Measurements from ENCODE around the gene LPGAT1. TPM values are rescaled to one million over a fixed set of nuclear protein-coding genes. Genes with fewer than 3 reads are reported as not detected.

The LPGAT1 gene
- total and polyA plus RNA-seq, 8 donors = 8.2 to 49.7 (median 24.7) TPM

GRCh38 chr1:211738691-211739301 lies 91.8 kb downstream of the LPGAT1 start:
- intact Hi-C loops (cut with DNase I) = no loop called here
- ATAC-seq (no peak), FAIRE-seq (no peak), DNase-seq (no peak)
- no peak overlapping the region for H3K4me3 ChIP-seq
- peaks cover 0 to 3% (median 0%) of the 10 kb centered on the region in 3 donors for H3K4me1 ChIP-seq
- H3K27ac ChIP-seq = no peak overlapping the region
- H3K27me3 ChIP-seq = no peaks in the 10 kb centered on the region
- H3K9me3 ChIP-seq = no peaks in the 10 kb centered on the region
- WGBS, 2 donors = 59 to 94% methylated on average over 2 of the region's 2 CpGs
- TF ChIP-seq CTCF (IDR thresholded peaks at IDR 0.05) = no peak
- no peaks in the 10 kb centered on the region for H3K36me3 ChIP-seq

GRCh38 chr1:211738096-211738690 lies 92.4 kb downstream of the LPGAT1 start:
- Histone ChIP-seq H3K4me3 (no peak overlapping the region), H3K27me3 (no peaks in the 10 kb centered on the region), H3K9me3 (no peaks in the 10 kb centered on the region), H3K27ac (no peak overlapping the region), H3K4me1 (peaks cover 0 to 3% (median 0%) of the 10 kb centered on the region in 3 donors), H3K36me3 (no peaks in the 10 kb centered on the region)
- FAIRE-seq (no peak), ATAC-seq (no peak), DNase-seq (no peak)
- no peak for TF ChIP-seq CTCF (IDR thresholded peaks at IDR 0.05)
- intact Hi-C loops (cut with DNase I) = no loop called here
- WGBS, 2 donors = 74 to 78% methylated on average over 9 of the region's 9 CpGs

- peaks cover 0 to 3% (median 0%) of the 10 kb centered on the region in 3 donors for H3K4me1 ChIP-seq
- intact Hi-C loops (cut with DNase I) = no loop called here
- no peaks in the 10 kb centered on the region for H3K9me3 ChIP-seq
- FAIRE-seq (no peak), ATAC-seq (no peak), DNase-seq (peak in 1 of 6 donors; percentile 39)
- no peak overlapping the region for H3K27ac ChIP-seq
- H3K4me3 ChIP-seq = no peak overlapping the region
- no peak for TF ChIP-seq CTCF (IDR thresholded peaks at IDR 0.05)
- no peaks in the 10 kb centered on the region for H3K27me3 ChIP-seq
- WGBS, 2 donors = 84 to 90% methylated on average over 15 of the region's 15 CpGs
- no peaks in the 10 kb centered on the region for H3K36me3 ChIP-seq
Observed at GRCh38 chr1:211737115-211738035, 93.2 kb downstream of the LPGAT1 start.

GRCh38 chr1:211736351-211736915 lies 94.1 kb downstream of the LPGAT1 start:
- ATAC-seq (no peak), DNase-seq (no peak)
- intact Hi-C loops (cut with DNase I) = no loop called here

More at GRCh38 chr1:211736351-211736915, 94.1 kb downstream of the LPGAT1 start:
- FAIRE-seq = no peak
- Histone ChIP-seq H3K36me3 (no peaks in the 10 kb centered on the region), H3K4me3 (no peak overlapping the region), H3K4me1 (peaks cover 0 to 3% (median 0%) of the 10 kb centered on the region in 3 donors), H3K9me3 (no peaks in the 10 kb centered on the region), H3K27ac (no peak overlapping the region), H3K27me3 (no peaks in the 10 kb centered on the region)
- TF ChIP-seq CTCF (IDR thresholded peaks at IDR 0.05) = no peak
- WGBS, 2 donors = 83% methylated on average over 8 of the region's 8 CpGs
